Neutrophil (primary cell): ENCODE results near the gene ELMO2.

Experiments used
- H3K27ac ChIP-seq: fragments of 200-600 bp; sonication (generic); 2 replicates; pipeline ENCODE4 v1.5.1; 2016; ENCODE audit warnings: mild to moderate bottlenecking, moderate library complexity
- H3K27me3 ChIP-seq: fragments of 200-600 bp; sonication (generic); 2 replicates; pipeline ENCODE4 v1.6.0; 2016; ENCODE audit warnings: mild to moderate bottlenecking
- H3K36me3 ChIP-seq: fragments of 200-600 bp; sonication (generic); 2 replicates; pipeline ENCODE4 v1.5.1; 2017
- H3K4me1 ChIP-seq, 2 experiments: fragments of 200-600 bp in 1 of 2; sonication (generic) in 1 of 2; 1 replicate in 1 of 2; 2 replicates in 1 of 2; pipeline versions ENCODE4 v1.5.1 to v1.6.1; 2013 to 2016; ENCODE audit warnings: low read depth in 1 of 2, low read length in 1 of 2, mild to moderate bottlenecking in 1 of 2, moderate library complexity in 1 of 2; ENCODE audit not compliant: control insufficient read depth in 1 of 2, insufficient read depth in 1 of 2
- H3K4me3 ChIP-seq, 2 experiments: fragments of 200-600 bp in 1 of 2; sonication (generic) in 1 of 2; 1 replicate in 1 of 2; 2 replicates in 1 of 2; pipeline ENCODE4 v1.5.1; 2013 to 2016; ENCODE audit warnings: low read depth in 1 of 2, low read length in 1 of 2, mild to moderate bottlenecking in 1 of 2, moderate library complexity in 1 of 2
- H3K9me3 ChIP-seq: fragments of 200-600 bp; sonication (generic); 2 replicates; pipeline ENCODE4 v1.5.1; 2016
- TF ChIP-seq, protein P1 (sequence below): fragments of 200-600 bp; sonication (generic); IDR thresholded peaks from 2 replicates; pipeline ENCODE4 v1.5.1; 2016; ENCODE audit warnings: antibody characterized with exemption

The ELMO2 gene

DNA sequence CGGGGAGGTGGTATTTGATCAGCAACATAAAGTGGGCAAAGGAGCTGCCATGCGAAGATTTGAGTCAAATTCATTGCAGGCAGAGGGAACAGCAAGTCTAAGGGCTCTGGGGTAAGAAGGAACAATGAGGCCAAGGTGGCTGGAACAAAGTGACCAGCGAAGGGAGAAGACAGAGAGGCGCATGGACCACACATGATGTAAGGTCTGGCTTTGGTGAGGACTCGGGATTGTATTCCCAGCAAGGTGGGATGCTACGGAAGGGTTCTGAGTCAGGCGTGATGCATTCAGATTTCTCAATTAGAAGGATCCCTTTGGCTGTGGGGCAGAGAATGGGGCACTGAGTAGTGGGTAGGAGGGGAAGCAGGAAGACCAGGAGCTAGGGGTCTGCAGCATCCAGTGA, 67.4 kb downstream of the ELMO2 start:
- no peaks in the 10 kb centered on the region for H3K9me3 ChIP-seq
- H3K4me3 ChIP-seq = no peak overlapping the region
- no peaks in the 10 kb centered on the region for H3K36me3 ChIP-seq
- H3K27ac ChIP-seq = no peak overlapping the region
- H3K27me3 ChIP-seq = peaks cover 85% of the 10 kb centered on the region
- TF ChIP-seq, protein P1, sequence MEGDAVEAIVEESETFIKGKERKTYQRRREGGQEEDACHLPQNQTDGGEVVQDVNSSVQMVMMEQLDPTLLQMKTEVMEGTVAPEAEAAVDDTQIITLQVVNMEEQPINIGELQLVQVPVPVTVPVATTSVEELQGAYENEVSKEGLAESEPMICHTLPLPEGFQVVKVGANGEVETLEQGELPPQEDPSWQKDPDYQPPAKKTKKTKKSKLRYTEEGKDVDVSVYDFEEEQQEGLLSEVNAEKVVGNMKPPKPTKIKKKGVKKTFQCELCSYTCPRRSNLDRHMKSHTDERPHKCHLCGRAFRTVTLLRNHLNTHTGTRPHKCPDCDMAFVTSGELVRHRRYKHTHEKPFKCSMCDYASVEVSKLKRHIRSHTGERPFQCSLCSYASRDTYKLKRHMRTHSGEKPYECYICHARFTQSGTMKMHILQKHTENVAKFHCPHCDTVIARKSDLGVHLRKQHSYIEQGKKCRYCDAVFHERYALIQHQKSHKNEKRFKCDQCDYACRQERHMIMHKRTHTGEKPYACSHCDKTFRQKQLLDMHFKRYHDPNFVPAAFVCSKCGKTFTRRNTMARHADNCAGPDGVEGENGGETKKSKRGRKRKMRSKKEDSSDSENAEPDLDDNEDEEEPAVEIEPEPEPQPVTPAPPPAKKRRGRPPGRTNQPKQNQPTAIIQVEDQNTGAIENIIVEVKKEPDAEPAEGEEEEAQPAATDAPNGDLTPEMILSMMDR = no peak
- H3K4me1 ChIP-seq = peaks cover 13% of the 10 kb centered on the region in 2 experiments

DNA sequence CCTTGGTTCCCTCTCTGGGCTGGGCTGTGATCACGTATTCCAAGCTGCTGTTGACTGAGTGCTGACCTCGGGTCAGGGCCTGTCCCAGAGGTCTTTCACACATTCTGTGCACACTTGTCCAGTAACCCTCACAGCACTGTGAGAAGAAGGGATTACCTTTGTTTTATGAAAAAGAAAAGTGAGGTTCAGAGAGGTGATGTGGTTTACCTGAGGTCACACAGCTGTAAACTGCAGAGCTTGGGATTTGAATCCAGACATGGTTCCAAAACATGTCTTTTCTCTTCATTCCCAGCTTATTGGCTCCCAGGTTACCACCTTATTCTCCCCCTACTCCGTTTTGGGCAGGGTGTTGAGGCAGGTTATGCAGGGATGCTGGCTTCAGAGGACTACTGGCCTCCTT, 69.7 kb downstream of the ELMO2 start:
- Histone ChIP-seq H3K4me3 (no peak overlapping the region), H3K36me3 (no peaks in the 10 kb centered on the region), H3K27ac (no peak overlapping the region), H3K27me3 (peaks cover 82% of the 10 kb centered on the region), H3K9me3 (no peaks in the 10 kb centered on the region), H3K4me1 (no peaks in the 10 kb centered on the region)
- TF ChIP-seq, protein P1 = no peak

DNA sequence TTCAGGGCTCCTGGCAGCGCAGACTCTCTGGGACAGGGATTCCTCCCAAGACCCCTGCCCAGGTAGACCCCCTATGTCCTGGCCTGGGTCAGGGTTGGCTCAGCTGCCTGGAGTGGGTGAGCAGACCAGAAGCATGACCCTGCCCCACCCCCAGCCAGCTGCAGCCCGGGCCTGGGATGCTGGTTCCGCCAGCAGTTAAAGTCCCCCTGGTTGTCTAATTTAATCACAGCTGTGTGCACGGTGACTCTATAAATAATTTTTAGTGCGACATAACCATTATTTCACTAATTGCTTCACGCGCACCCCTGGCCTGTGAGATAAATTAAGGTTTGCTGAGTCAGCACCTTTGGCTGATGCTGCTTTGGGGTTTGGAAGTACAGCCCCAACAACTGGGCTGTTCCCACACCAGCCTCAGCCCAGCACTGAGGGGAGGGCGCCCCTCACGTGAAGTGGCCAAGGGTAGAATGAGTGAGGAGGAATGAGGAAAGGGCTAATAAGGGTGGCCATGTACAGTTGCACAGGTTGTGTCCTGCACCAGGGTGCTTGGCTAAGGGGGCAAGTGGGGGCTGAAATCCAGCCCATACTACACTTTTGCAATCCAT, 72.0 kb downstream of the ELMO2 start:
- H3K9me3 ChIP-seq = no peaks in the 10 kb centered on the region
- no peak overlapping the region for H3K4me3 ChIP-seq
- H3K27ac ChIP-seq = no peak overlapping the region
- no peaks in the 10 kb centered on the region for H3K36me3 ChIP-seq
- TF ChIP-seq, protein P1 = no peak
- H3K27me3 ChIP-seq = peaks cover 61% of the 10 kb centered on the region
- no peaks in the 10 kb centered on the region for H3K4me1 ChIP-seq

DNA sequence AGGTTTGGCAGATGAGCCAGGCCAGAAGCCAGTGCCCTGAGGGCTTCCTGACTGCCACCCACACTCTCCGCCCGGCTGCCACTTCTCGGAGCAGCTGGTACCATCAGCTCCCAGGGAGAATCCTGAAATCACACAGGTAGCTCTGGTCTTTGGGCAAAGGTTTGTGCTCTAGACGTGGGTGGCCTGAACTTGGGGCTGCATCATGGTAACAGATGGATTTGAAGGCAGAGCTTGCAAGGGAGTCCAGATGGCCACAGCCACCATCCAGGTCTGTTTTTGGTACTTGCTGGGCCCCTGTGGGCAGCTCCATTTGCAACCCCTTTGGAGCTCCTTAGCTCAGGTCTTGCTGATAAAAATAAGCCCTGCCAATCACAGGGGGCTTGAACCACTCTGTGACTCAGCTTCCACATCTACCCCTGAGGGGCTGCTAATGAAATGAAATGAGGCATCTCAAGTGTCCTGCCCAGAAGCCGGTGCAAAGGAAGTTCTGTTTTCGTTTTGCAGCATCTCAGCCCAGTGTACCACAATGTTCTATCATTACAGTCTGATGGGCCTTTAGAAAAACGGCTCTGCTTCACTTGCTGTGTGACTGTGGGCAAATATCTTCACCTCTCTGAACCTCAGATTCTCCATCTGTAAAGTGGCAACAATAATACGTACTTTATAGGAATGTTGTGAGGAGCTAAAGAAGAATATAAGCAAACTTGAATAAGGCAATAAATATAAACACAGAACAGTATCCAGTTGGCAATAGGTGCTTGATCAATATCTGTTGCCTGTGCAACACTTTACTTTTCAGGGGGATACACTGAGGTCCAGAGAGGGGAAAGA, 73.0 kb downstream of the ELMO2 start:
- H3K4me3 ChIP-seq = no peak overlapping the region
- no peaks in the 10 kb centered on the region for H3K9me3 ChIP-seq
- peaks cover 50% of the 10 kb centered on the region for H3K27me3 ChIP-seq
- no peak overlapping the region for H3K27ac ChIP-seq
- no peaks in the 10 kb centered on the region for H3K36me3 ChIP-seq
- TF ChIP-seq, protein P1 = no peak
- no peaks in the 10 kb centered on the region for H3K4me1 ChIP-seq

DNA sequence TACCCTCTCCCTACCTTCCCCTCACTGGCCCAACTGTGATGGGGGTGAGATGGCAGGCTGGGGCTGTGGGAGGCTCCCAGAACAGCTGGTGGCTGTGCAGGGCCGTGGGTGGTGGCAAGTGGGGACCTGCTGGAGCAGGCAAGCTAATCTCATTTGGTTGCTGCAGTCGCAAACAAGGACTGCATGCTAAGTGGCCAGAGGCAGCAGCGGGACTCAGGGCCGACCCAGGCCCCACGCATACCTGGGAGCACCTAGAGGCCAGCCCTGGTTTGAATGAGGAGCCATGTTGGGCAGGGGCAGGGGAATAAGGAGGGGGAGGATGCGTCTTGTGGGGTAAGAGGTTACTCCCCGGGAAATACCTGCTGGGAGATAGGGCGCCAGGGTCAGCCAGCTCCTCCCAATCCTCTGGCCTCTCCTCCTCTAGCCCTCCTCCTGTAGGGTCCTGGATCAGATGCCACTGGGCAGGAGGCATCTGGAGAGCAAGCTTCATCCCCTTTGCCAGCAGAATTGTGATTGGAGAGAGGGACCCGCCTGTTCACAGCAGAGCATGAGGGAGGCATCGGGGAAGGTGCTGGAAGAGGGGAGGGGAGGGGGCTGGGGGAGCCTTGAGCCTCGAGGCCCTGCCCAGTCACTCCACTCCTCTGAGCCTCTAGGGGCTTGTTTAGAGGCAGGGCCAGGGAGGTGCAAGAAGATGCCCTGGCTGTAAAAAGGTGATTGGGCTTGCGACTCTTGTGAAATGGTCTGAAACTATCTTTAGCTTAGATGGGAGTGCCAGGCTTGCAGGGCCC, 73.8 kb downstream of the ELMO2 start:
- H3K9me3 ChIP-seq = no peaks in the 10 kb centered on the region
- H3K36me3 ChIP-seq = no peaks in the 10 kb centered on the region
- H3K27me3 ChIP-seq = peaks cover 47% of the 10 kb centered on the region
- H3K27ac ChIP-seq = no peak overlapping the region
- H3K4me1 ChIP-seq = no peaks in the 10 kb centered on the region
- TF ChIP-seq, protein P1 = no peak
- H3K4me3 ChIP-seq = no peak overlapping the region
